Measurements from ENCODE around the gene GNAZ. TPM values are rescaled to one million over a fixed set of nuclear protein-coding genes. Genes with fewer than 3 reads are reported as not detected.

Gene GNAZ
- total RNA-seq, 1 donor: 1.3 TPM

DNA sequence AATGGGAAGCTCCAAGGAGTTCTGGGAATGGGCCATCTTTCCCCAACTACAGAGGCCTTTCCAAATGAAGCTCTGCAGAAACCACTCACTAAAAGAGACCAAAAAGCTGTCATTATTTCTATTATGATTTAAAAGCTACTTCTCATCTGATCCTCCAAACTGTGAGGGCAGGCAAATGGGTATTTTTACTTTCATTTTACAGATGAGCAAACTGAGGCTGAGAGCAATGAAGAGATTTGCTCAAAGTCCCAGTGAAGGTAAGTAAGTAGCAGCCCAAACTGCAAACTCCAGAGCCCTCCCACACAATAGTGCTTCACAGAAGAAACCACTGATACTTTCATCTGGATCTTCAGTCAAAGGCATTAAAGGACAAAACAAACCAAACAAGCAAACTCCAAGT, 70.1 kb downstream of the GNAZ start:
- H3K4me3 ChIP-seq (ENCODE audit: low read depth, low read length): no peak overlapping the region
- DNase-seq (ENCODE audit: low read depth): no peak
- TF ChIP-seq, protein P1, sequence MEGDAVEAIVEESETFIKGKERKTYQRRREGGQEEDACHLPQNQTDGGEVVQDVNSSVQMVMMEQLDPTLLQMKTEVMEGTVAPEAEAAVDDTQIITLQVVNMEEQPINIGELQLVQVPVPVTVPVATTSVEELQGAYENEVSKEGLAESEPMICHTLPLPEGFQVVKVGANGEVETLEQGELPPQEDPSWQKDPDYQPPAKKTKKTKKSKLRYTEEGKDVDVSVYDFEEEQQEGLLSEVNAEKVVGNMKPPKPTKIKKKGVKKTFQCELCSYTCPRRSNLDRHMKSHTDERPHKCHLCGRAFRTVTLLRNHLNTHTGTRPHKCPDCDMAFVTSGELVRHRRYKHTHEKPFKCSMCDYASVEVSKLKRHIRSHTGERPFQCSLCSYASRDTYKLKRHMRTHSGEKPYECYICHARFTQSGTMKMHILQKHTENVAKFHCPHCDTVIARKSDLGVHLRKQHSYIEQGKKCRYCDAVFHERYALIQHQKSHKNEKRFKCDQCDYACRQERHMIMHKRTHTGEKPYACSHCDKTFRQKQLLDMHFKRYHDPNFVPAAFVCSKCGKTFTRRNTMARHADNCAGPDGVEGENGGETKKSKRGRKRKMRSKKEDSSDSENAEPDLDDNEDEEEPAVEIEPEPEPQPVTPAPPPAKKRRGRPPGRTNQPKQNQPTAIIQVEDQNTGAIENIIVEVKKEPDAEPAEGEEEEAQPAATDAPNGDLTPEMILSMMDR (IDR thresholded peaks at IDR 0.05; ENCODE audit: insufficient read depth, low read depth, low read length): no peak

DNA sequence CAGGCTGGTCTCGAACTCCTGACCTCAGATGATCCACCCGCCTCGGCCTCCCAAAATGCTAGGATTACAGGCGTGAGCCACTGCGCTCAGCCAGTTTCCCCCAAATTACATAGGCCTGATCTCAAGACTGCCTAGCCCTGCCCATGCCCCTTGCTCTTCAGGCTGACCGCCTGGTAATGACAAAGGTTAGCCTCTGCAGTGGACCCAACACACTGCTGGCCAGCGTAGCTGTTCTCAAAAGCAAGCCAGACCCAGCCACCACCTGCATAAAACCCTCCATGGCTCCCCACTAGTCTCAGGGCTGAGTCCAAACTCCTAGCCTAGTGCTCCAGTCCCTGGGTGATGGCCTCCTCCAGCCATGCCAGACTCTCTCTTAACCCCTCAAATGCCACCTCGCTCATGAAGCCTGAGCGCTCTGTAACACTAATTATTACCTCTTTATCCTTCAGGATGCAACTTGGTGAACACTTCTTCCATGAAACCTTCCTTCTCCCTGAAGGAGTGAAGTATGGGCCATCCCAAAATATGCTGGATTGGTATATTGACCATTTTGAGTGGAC, 72.3 kb downstream of the GNAZ start:
- DNase-seq (ENCODE audit: low read depth): no peak
- H3K4me3 ChIP-seq (ENCODE audit: low read depth, low read length): no peak overlapping the region
- TF ChIP-seq, protein P1 (IDR thresholded peaks at IDR 0.05; ENCODE audit: insufficient read depth, low read depth, low read length): no peak

DNA sequence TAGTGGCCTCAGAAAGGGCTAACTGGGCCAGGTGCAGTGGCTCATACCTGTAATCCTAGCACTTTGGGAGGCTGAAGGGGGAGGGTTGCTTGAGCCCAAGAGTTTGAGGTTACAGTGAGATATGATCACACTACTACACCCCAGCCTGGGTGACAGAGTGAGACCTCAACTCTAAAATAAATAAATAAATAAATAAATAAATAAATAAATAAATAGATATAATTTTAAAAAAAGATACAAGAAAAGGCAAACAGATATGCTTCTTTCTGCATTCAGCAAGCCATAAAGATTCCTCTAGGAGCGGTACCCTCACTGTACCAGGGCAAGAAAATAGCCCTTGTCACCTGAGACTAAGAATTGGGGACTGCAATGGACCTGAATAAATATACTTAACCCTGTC, 72.8 kb downstream of the GNAZ start:
- no peak overlapping the region for H3K4me3 ChIP-seq (ENCODE audit: low read depth, low read length)
- no peak for DNase-seq (ENCODE audit: low read depth)
- TF ChIP-seq, protein P1 (IDR thresholded peaks at IDR 0.05; ENCODE audit: insufficient read depth, low read depth, low read length): no peak

DNA sequence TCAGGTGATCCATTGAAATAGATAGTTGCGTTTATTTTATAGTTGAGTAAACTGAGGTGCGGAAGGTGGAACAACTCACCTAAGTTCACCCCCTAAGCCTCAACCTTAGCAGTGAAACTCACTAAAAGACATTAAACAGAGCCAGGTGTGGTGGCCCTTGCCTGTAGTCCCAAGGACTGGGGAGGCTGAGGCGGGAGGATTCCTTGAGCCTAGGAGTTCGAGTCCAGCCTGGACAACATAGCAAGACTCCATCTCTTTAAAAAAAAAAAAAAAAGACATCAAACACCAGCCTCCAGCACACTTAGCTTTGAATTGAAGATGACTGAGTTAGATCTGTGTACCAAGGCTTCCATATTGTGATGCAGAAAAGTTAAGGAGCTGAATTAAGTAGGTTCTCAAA, 74.1 kb downstream of the GNAZ start:
- TF ChIP-seq, protein P1 (IDR thresholded peaks at IDR 0.05; ENCODE audit: insufficient read depth, low read depth, low read length): no peak
- no peak overlapping the region for H3K4me3 ChIP-seq (ENCODE audit: low read depth, low read length)
- no peak for DNase-seq (ENCODE audit: low read depth)

DNA sequence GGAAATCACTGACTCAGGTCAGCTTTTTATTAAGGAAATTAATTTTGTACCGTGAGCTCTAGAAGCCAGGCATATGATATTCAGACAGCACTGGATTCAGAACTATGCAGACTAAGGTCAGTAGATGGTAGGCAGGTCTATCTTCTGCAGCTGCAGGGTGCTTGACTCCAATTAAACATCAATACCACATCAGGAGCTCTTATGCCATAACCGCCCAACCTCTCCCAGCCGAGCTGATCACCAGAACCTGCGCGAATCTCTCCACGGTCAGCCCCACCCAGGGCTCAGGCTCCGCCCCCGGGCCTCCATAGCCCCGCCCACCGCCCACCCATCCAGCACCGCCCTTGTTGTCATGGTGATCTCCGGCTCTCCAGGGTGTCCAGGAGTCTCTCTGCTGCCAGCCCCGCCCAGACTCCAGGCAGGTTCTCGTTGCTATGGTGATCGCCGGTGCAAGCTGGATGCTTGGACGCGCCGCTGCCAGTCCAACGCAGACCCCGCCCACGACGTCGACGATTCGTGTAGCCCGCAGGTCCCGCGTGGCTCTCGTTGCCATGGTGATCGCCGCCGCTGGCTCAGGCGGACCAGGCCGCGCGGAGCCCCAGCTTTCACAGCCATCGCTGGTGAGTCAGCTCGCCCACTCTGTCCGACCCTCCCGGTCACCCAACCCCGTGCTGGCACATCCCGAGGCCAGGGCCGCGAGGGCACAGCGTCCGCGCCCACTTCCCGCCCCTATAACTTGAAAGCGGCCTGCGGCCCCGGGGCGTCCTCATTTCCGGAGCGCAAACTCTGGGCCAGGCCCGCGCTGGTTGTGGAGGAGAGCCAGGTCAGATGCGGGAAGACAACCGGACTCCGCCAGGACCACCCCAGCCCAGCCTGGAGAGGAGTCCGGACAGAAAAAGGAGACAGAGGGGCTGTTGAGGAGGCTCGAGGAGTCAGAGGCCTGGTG, 74.9 kb downstream of the GNAZ start, which contains the start of gene RAB36:
Gene RAB36, plus strand, starts transcription at position 546 of the 946 bp plus-strand sequence. CDS start 1,140 bp downstream, outside the sequence.
- peak; percentile 98 for DNase-seq (ENCODE audit: low read depth)
- H3K4me3 ChIP-seq (ENCODE audit: low read depth, low read length): peak within 1 kb of the TSS; percentile 64
- TF ChIP-seq, protein P1 (IDR thresholded peaks at IDR 0.05; ENCODE audit: insufficient read depth, low read depth, low read length): no peak

DNA sequence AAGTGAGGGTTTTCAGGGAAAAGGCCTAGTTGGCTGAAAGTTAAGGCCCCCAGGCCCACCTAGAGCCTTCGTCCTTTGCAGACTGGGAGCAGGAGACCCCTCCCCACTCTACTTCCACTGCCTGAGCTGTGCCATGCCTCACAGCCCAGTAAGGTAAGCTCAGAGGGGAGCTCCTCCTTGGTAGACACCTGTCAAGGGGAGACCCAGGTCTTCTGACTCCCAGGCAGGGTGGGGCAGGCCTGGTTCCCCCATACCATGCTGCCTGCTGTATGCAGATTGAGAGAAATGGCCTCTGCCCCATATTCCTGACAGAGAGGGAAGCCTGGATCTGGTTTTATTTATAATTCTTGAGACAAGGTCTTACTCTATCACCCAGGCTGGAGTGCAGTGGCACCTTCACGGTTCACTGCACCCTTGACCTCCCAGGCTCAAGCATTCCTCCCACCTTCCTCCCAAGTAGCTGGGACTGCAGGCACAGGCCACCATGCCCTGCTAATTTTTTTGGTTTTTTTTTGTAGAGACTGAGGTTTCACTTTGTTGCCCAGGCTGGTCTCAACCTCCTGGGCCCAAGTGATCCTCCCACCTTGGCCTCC, 75.7 kb downstream of the GNAZ start:
- H3K4me3 ChIP-seq (ENCODE audit: low read depth, low read length): peak overlapping the region; percentile 64
- TF ChIP-seq, protein P1 (IDR thresholded peaks at IDR 0.05; ENCODE audit: insufficient read depth, low read depth, low read length): no peak
- DNase-seq (ENCODE audit: low read depth): no peak

Measured in fibroblast of villous mesenchyme (primary cell).